ENCODE measurements around the gene DGKH.

- TF ChIP-seq CTCF (IDR thresholded peaks at IDR 0.05; ENCODE audit: poor library complexity) (no peak), EZH2 (IDR thresholded peaks at IDR 0.05; ENCODE audit: borderline replicate concordance) (no peak), EZH2phosphoT487 (IDR thresholded peaks at IDR 0.05; ENCODE audit: low read depth, severe bottlenecking, unreplicated experiment) (no peak)
These were observed 58.5 kb downstream of the DGKH start for GRCh38 chr13:42106998-42107397.
